ENCODE data around the gene AGFG2.

Gene AGFG2

GRCh38 chr7:100586266-100587025 lies 47.4 kb downstream of the AGFG2 start, which contains the start of gene FBXO24:
FBXO24 (plus strand) TSS chr7:100586328; CDS start chr7:100586626, 298 bp downstream.
- DNase-seq: peak; percentile 96

GRCh38 chr7:100588438-100588837 lies 49.4 kb downstream of the AGFG2 start:
- DNase-seq: no peak

GRCh38 chr7:100589341-100589947 lies 50.4 kb downstream of the AGFG2 start:
- no peak for DNase-seq

GRCh38 chr7:100590077-100590737 lies 51.2 kb downstream of the AGFG2 start:
- no peak for DNase-seq

GRCh38 chr7:100591596-100591995 lies 52.6 kb downstream of the AGFG2 start:
- DNase-seq: no peak

GRCh38 chr7:100595188-100595587 lies 56.2 kb downstream of the AGFG2 start:
- DNase-seq: no peak

GRCh38 chr7:100598425-100598824 lies 59.4 kb downstream of the AGFG2 start:
- DNase-seq: no peak

GRCh38 chr7:100599911-100600729 lies 61.1 kb downstream of the AGFG2 start:
- no peak for DNase-seq

- DNase-seq: no peak
These were observed 61.7 kb downstream of the AGFG2 start for GRCh38 chr7:100600730-100601038.

GRCh38 chr7:100602889-100603725 lies 64.1 kb downstream of the AGFG2 start:
- DNase-seq: no peak

GRCh38 chr7:100603726-100604027 lies 64.7 kb downstream of the AGFG2 start:
- DNase-seq: no peak

- peak; percentile 71 for DNase-seq
These were observed 65.3 kb downstream of the AGFG2 start for GRCh38 chr7:100604028-100604975.

GRCh38 chr7:100604976-100605911 lies 66.2 kb downstream of the AGFG2 start:
- DNase-seq: peak; percentile 39

GRCh38 chr7:100606313-100606712 lies 67.3 kb downstream of the AGFG2 start:
- no peak for DNase-seq

GRCh38 chr7:100607111-100607510 lies 68.1 kb downstream of the AGFG2 start:
- no peak for DNase-seq

- DNase-seq: no peak
These were observed 71.0 kb downstream of the AGFG2 start for GRCh38 chr7:100609958-100610357.

GRCh38 chr7:100611983-100612729 lies 73.2 kb downstream of the AGFG2 start, which contains the start of gene MOSPD3:
MOSPD3 (plus strand) TSS chr7:100612540; CDS start chr7:100612792, 252 bp downstream.
- DNase-seq: peak; percentile 99

GRCh38 chr7:100612730-100613390 lies 73.9 kb downstream of the AGFG2 start:
- no peak for DNase-seq
